ENCODE data around the gene TRAF2.

TRAF2 gene

GRCh38 chr9:136900988-136901515 is 14.7 kb downstream of the TRAF2 start:
- peaks cover 54% of the 10 kb centered on the region for H3K36me3 ChIP-seq (ENCODE audit: insufficient read depth, low read length)
- H3K27ac ChIP-seq: no peak overlapping the region
- H3K9ac ChIP-seq (ENCODE audit: insufficient read length): no peak overlapping the region
- no peak for DNase-seq (ENCODE audit: low read depth, low spot score)
- TF ChIP-seq FOXP2 (optimal IDR thresholded peaks at IDR 0.05; ENCODE audit: control extremely low read depth, extremely low read length, insufficient read depth) (no peak), EZH2 (IDR thresholded peaks at IDR 0.05) (no peak), POLR2AphosphoS5 (IDR thresholded peaks at IDR 0.05; ENCODE audit: borderline replicate concordance, low read depth, low read length) (no peak)
- no peaks in the 10 kb centered on the region for H3K9me3 ChIP-seq (ENCODE audit: low read depth, low read length)
- H3K4me3 ChIP-seq: no peak overlapping the region

- H3K9ac ChIP-seq (ENCODE audit: insufficient read length): no peak overlapping the region
- no peak overlapping the region for H3K4me3 ChIP-seq
- peaks cover 61% of the 10 kb centered on the region for H3K36me3 ChIP-seq (ENCODE audit: insufficient read depth, low read length)
These were observed 15.4 kb downstream of the TRAF2 start for GRCh38 chr9:136901516-136902258.

GRCh38 chr9:136902259-136902821 is 16.0 kb downstream of the TRAF2 start:
- peaks cover 66% of the 10 kb centered on the region for H3K36me3 ChIP-seq (ENCODE audit: insufficient read depth, low read length)
- no peak for DNase-seq (ENCODE audit: low read depth, low spot score)
- H3K9ac ChIP-seq (ENCODE audit: insufficient read length): no peak overlapping the region
- H3K9me3 ChIP-seq (ENCODE audit: low read depth, low read length): no peaks in the 10 kb centered on the region
- no peak for TF ChIP-seq EZH2 (IDR thresholded peaks at IDR 0.05)
- TF ChIP-seq FOXP2 (optimal IDR thresholded peaks at IDR 0.05; ENCODE audit: control extremely low read depth, extremely low read length, insufficient read depth): no peak
- no peak for TF ChIP-seq POLR2AphosphoS5 (IDR thresholded peaks at IDR 0.05; ENCODE audit: borderline replicate concordance, low read depth, low read length)
- no peak overlapping the region for H3K4me3 ChIP-seq
- H3K27ac ChIP-seq: no peak overlapping the region

More at GRCh38 chr9:136901516-136902258, 15.4 kb downstream of the TRAF2 start:
- no peak for DNase-seq (ENCODE audit: low read depth, low spot score)
- Histone ChIP-seq H3K9me3 (ENCODE audit: low read depth, low read length) (no peaks in the 10 kb centered on the region), H3K27ac (no peak overlapping the region)
- TF ChIP-seq POLR2AphosphoS5 (IDR thresholded peaks at IDR 0.05; ENCODE audit: borderline replicate concordance, low read depth, low read length) (no peak), FOXP2 (optimal IDR thresholded peaks at IDR 0.05; ENCODE audit: control extremely low read depth, extremely low read length, insufficient read depth) (no peak), EZH2 (IDR thresholded peaks at IDR 0.05) (no peak)

GRCh38 chr9:136903041-136903554 is 16.8 kb downstream of the TRAF2 start:
- Histone ChIP-seq H3K27ac (no peak overlapping the region), H3K9ac (ENCODE audit: insufficient read length) (no peak overlapping the region), H3K36me3 (ENCODE audit: insufficient read depth, low read length) (peaks cover 72% of the 10 kb centered on the region), H3K9me3 (ENCODE audit: low read depth, low read length) (no peaks in the 10 kb centered on the region), H3K4me3 (no peak overlapping the region)
- no peak for DNase-seq (ENCODE audit: low read depth, low spot score)
- TF ChIP-seq EZH2 (IDR thresholded peaks at IDR 0.05) (no peak), POLR2AphosphoS5 (IDR thresholded peaks at IDR 0.05; ENCODE audit: borderline replicate concordance, low read depth, low read length) (no peak), FOXP2 (optimal IDR thresholded peaks at IDR 0.05; ENCODE audit: control extremely low read depth, extremely low read length, insufficient read depth) (no peak)

GRCh38 chr9:136906266-136906665 is 19.9 kb downstream of the TRAF2 start:
- TF ChIP-seq FOXP2 (optimal IDR thresholded peaks at IDR 0.05; ENCODE audit: control extremely low read depth, extremely low read length, insufficient read depth): no peak
- no peak for TF ChIP-seq EZH2 (IDR thresholded peaks at IDR 0.05)
- TF ChIP-seq POLR2AphosphoS5 (IDR thresholded peaks at IDR 0.05; ENCODE audit: borderline replicate concordance, low read depth, low read length): no peak
- no peak for DNase-seq (ENCODE audit: low read depth, low spot score)
- Histone ChIP-seq H3K27ac (no peak overlapping the region), H3K4me3 (no peak overlapping the region), H3K9ac (ENCODE audit: insufficient read length) (no peak overlapping the region), H3K9me3 (ENCODE audit: low read depth, low read length) (no peaks in the 10 kb centered on the region), H3K36me3 (ENCODE audit: insufficient read depth, low read length) (peaks cover 58% of the 10 kb centered on the region)

GRCh38 chr9:136907011-136907914 is 20.9 kb downstream of the TRAF2 start:
- H3K36me3 ChIP-seq (ENCODE audit: insufficient read depth, low read length): peaks cover 48% of the 10 kb centered on the region; the same call in 1 of the 2 replicates
- no peak for DNase-seq (ENCODE audit: low read depth, low spot score)

GRCh38 chr9:136910197-136910900 is 24.0 kb downstream of the TRAF2 start:
- peaks cover 49% of the 10 kb centered on the region; the same call in 1 of the 2 replicates for H3K36me3 ChIP-seq (ENCODE audit: insufficient read depth, low read length)
- no peak for DNase-seq (ENCODE audit: low read depth, low spot score)
- H3K27ac ChIP-seq: no peak overlapping the region
- H3K4me3 ChIP-seq: no peak overlapping the region
- H3K9ac ChIP-seq (ENCODE audit: insufficient read length): no peak overlapping the region
- no peaks in the 10 kb centered on the region for H3K9me3 ChIP-seq (ENCODE audit: low read depth, low read length)
- TF ChIP-seq EZH2 (IDR thresholded peaks at IDR 0.05) (no peak), FOXP2 (optimal IDR thresholded peaks at IDR 0.05; ENCODE audit: control extremely low read depth, extremely low read length, insufficient read depth) (no peak), POLR2AphosphoS5 (IDR thresholded peaks at IDR 0.05; ENCODE audit: borderline replicate concordance, low read depth, low read length) (no peak)

More at GRCh38 chr9:136907011-136907914, 20.9 kb downstream of the TRAF2 start:
- Histone ChIP-seq H3K4me3 (no peak overlapping the region), H3K9me3 (ENCODE audit: low read depth, low read length) (no peaks in the 10 kb centered on the region), H3K9ac (ENCODE audit: insufficient read length) (no peak overlapping the region), H3K27ac (no peak overlapping the region)
- no peak for TF ChIP-seq EZH2 (IDR thresholded peaks at IDR 0.05)
- no peak for TF ChIP-seq POLR2AphosphoS5 (IDR thresholded peaks at IDR 0.05; ENCODE audit: borderline replicate concordance, low read depth, low read length)
- no peak for TF ChIP-seq FOXP2 (optimal IDR thresholded peaks at IDR 0.05; ENCODE audit: control extremely low read depth, extremely low read length, insufficient read depth)

Data from SK-N-MC (cell line).